Stimulated activated CD4-positive, alpha-beta T cell treated with anti-CD3 and anti-CD28 coated beads, Interleukin-4, amount 100 ng/mL, for 4 hours (primary cell): Measurements from ENCODE around the gene ENGASE.
A peak's percentile ranks its signal among the peaks of the same experiment; 100 is the strongest.

ENCODE experiments used
- DNase-seq, 2 experiments: peaks; one replicate each; pipeline ENCODE4 v3.0.0-alpha.2; 2020

The ENGASE gene

GRCh38 chr17:79041041-79041570 lies 33.5 kb upstream of the ENGASE start:
- DNase-seq: no peak

DNA sequence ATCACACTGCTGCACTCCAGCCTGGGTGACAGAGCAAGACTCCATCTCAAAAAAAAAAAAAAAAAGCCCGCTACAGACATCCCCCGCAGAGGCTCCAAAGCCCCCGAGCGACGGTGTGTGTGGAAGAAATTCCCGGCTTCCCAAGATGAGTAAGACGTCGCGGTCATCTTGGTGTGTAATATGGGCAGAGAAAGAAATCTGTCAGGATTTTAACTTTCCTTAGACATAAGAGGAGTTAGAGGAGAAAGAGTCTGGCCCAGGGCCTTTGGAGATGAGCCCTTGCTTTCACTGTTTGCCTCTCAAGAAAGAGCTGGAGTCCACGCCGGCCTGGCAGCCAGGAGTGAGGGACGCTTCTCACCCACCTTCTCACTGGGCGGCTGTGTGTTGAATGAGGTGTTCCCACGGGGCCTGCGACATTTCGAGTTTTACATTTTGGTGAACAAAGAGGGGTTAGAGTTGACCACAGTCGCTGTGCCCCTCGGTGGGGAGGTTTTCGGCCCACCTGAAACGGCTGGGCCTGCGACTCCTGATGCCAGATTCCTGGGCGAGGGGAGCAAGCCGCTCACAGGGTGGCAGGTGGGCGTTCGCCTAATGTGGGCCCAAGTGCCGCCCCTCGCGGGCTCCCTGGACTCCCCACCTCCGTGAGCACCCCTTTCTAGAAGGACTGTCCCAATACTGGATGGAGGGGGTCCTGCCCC lies 32.8 kb upstream of the ENGASE start:
- DNase-seq: no peak

- DNase-seq: peak; percentile 49 to 69
These were observed 32.0 kb upstream of the ENGASE start for GRCh38 chr17:79042421-79043190.

GRCh38 chr17:79043191-79043930 lies 31.3 kb upstream of the ENGASE start:
- no peak for DNase-seq

GRCh38 chr17:79043931-79044320 lies 30.7 kb upstream of the ENGASE start:
- no peak for DNase-seq

DNA sequence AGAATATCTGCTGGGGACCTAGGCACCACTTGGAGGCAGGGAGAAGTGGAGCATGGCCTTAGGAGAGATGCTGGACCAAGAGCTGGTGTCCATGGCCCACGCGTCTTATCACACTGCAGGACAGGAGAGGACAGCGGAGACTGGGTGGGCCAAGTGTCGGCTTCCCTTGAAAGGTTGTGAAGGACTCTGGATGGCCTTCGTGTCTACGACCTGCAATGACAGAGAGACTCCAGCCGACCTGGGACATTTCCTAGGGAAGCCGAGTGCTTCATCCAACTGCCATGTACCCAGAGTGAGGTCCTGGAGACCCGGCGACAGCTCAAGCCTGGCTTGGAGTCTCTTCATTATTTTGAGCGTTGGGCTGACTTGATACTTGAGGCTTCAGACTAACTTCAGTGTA lies 30.2 kb upstream of the ENGASE start:
- DNase-seq: no peak

GRCh38 chr17:79045001-79045729 lies 29.5 kb upstream of the ENGASE start:
- DNase-seq: no peak

DNA sequence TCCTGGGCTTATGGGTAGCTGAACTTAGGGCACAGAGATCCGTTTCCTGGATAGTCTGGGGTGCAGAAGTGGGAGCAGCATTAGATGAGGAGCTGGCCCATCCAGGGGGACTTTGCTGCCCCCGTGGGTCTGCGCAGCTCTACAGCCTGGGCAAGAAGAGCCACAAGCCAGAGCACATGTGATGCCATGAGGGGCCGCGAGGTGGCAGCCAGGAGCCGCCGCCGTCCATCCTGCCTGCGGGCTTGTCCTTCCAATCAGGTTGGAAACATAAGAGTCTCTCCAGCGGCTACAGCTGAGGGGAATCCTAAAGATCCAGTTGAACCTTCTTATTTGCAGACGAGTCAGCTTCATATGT lies 28.8 kb upstream of the ENGASE start:
- DNase-seq: peak; percentile 36 to 61

GRCh38 chr17:79046197-79046915 lies 28.3 kb upstream of the ENGASE start:
- DNase-seq: no peak

- DNase-seq: no peak
These were observed 27.7 kb upstream of the ENGASE start for GRCh38 chr17:79046916-79047280.

GRCh38 chr17:79047291-79047920 lies 27.2 kb upstream of the ENGASE start:
- no peak for DNase-seq

DNA sequence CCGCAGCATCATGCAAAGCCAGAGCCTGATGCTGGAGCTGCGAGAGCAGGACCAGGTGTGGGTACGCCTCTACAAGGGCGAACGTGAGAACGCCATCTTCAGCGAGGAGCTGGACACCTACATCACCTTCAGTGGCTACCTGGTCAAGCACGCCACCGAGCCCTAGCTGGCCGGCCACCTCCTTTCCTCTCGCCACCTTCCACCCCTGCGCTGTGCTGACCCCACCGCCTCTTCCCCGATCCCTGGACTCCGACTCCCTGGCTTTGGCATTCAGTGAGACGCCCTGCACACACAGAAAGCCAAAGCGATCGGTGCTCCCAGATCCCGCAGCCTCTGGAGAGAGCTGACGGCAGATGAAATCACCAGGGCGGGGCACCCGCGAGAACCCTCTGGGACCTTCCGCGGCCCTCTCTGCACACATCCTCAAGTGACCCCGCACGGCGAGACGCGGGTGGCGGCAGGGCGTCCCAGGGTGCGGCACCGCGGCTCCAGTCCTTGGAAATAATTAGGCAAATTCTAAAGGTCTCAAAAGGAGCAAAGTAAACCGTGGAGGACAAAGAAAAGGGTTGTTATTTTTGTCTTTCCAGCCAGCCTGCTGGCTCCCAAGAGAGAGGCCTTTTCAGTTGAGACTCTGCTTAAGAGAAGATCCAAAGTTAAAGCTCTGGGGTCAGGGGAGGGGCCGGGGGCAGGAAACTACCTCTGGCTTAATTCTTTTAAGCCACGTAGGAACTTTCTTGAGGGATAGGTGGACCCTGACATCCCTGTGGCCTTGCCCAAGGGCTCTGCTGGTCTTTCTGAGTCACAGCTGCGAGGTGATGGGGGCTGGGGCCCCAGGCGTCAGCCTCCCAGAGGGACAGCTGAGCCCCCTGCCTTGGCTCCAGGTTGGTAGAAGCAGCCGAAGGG lies 26.4 kb upstream of the ENGASE start:
- no peak for DNase-seq

DNA sequence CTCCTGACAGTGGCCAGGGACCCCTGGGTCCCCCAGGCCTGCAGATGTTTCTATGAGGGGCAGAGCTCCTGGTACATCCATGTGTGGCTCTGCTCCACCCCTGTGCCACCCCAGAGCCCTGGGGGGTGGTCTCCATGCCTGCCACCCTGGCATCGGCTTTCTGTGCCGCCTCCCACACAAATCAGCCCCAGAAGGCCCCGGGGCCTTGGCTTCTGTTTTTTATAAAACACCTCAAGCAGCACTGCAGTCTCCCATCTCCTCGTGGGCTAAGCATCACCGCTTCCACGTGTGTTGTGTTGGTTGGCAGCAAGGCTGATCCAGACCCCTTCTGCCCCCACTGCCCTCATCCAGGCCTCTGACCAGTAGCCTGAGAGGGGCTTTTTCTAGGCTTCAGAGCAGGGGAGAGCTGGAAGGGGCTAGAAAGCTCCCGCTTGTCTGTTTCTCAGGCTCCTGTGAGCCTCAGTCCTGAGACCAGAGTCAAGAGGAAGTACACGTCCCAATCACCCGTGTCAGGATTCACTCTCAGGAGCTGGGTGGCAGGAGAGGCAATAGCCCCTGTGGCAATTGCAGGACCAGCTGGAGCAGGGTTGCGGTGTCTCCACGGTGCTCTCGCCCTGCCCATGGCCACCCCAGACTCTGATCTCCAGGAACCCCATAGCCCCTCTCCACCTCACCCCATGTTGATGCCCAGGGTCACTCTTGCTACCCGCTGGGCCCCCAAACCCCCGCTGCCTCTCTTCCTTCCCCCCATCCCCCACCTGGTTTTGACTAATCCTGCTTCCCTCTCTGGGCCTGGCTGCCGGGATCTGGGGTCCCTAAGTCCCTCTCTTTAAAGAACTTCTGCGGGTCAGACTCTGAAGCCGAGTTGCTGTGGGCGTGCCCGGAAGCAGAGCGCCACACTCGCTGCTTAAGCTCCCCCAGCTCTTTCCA lies 25.5 kb upstream of the ENGASE start:
- no peak for DNase-seq

DNA sequence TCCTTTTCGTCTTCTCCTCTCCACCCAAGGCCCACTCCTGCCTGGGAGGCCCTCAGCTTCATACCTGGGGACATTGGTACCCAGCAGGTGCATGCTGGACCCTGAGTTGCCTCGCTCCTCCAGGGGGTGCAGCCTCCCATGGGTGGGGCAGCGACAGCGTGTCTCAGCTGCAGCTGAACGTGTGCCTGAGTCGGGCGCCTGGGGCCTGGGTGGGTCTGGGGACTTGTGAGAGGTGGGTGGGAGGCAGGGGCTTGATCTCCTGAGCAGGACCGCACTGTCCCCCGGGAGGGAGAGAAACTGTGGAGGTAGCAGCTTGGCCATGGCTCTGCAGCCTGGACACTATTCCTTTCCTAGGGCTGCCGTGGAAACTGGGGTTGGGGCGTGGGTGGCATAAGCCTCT lies 24.8 kb upstream of the ENGASE start:
- DNase-seq: no peak

- no peak for DNase-seq
These were observed 24.1 kb upstream of the ENGASE start for GRCh38 chr17:79050551-79050950.

DNA sequence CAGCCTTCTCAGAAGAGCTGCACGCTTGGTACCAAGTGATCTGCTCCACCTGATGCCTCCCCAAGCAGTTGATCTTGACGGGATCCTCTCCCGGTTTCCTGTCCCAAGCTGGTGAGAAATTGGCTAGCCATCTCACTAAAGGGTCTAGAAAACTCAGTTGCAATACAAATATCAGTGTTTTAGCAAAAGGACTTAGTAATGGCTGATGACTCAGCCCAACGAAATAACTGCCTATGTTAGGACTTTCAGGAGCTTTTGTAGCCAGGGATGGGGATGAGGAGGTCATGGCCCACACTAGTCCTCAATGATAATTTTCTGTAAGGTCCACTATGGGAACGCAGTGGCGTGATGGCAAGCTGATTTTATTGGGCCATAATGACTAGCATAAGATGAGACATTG lies 23.3 kb upstream of the ENGASE start:
- no peak for DNase-seq

DNA sequence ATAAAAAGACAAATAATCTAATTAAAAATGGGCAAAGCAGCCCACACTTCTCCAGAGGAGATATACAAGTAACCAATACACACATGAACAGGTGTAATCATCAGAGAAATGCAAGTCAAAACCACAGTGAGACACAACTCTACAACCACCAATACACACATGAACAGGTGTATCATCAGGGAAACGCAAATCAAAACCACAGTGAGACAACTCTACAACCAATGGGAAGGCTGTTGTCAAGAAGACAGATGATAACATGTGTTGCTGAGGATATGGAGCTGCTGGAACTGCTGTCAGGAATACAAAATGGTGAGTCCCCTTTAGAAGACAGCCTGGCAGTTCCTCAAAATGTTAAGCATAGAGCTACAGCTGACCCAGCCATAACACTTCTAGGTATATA lies 22.5 kb upstream of the ENGASE start:
- DNase-seq: no peak

GRCh38 chr17:79053251-79053925 lies 21.2 kb upstream of the ENGASE start:
- DNase-seq: no peak
